Activated T-cell treated with anti-CD3 and anti-CD28 coated beads, Interleukin-2, amount 50 U/mL, for 24 hours (primary cell): ENCODE data around the gene NFIB.

Experiments used
- DNase-seq: peaks from one replicate; pipeline ENCODE4 v3.0.0-alpha.2; 2020
- H3K27ac Mint-ChIP-seq: 2 replicates; pipeline ENCODE4 v1.8.0; 2020; ENCODE audit warnings: mild to moderate bottlenecking, mixed read lengths
- H3K27me3 Mint-ChIP-seq: 2 replicates; pipeline ENCODE4 v1.8.0; 2020; ENCODE audit warnings: mixed read lengths
- H3K36me3 Mint-ChIP-seq: 2 replicates; pipeline ENCODE4 v1.8.0; 2020; ENCODE audit warnings: low read depth, mixed read lengths
- H3K4me1 Mint-ChIP-seq: 2 replicates; pipeline ENCODE4 v1.8.0; 2020; ENCODE audit warnings: low read depth, mixed read lengths
- H3K4me3 Mint-ChIP-seq: 2 replicates; pipeline ENCODE4 v1.8.0; 2020; ENCODE audit warnings: mild to moderate bottlenecking, moderate library complexity, mixed read lengths
- H3K9me3 Mint-ChIP-seq: 2 replicates; pipeline ENCODE4 v1.8.0; 2020; ENCODE audit warnings: mixed read lengths

The NFIB gene

GRCh38 chr9:14223081-14223480 lies 90.9 kb downstream of the NFIB start:
- no peaks in the 10 kb centered on the region for H3K36me3 Mint-ChIP-seq
- no peak overlapping the region for H3K27ac Mint-ChIP-seq
- H3K9me3 Mint-ChIP-seq: no peaks in the 10 kb centered on the region
- H3K4me1 Mint-ChIP-seq: no peaks in the 10 kb centered on the region
- peaks cover 3% of the 10 kb centered on the region for H3K27me3 Mint-ChIP-seq
- no peak overlapping the region for H3K4me3 Mint-ChIP-seq
- DNase-seq: no peak

DNA sequence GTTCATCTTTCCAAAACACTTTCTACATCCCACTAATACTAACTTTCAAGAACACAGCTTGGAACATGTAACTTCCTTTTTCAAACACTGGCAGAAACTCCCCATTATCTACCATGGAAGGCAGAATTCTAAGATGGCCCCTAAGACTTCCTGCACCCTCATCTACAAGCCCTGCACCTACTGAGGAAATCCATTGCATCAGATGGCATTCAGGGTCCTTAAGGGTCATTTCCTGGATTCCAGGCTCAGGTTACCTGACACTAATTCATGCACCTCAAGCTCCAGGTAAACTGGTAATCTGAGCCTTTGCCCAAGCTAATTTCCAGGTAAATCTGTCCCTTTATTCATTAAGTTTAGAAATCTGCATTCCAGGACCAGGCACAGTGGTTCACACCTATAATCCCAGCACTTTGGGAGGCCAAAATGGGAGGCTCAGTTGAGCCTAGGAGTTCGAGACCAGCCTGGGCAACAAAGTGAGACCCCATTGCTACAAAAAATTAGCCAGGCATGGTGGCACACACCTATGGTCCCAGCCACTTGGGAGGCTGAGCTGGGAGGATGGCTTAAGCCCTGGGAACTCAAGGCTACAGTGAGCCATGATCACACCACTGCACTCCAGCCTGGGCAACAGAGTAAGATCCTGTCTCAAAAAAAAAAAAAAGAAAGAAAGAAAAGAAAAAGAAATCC lies 91.6 kb downstream of the NFIB start:
- no peak overlapping the region for H3K4me3 Mint-ChIP-seq
- H3K27me3 Mint-ChIP-seq: peaks cover 3% of the 10 kb centered on the region
- H3K9me3 Mint-ChIP-seq: no peaks in the 10 kb centered on the region
- no peaks in the 10 kb centered on the region for H3K4me1 Mint-ChIP-seq
- no peak overlapping the region for H3K27ac Mint-ChIP-seq
- no peaks in the 10 kb centered on the region for H3K36me3 Mint-ChIP-seq
- DNase-seq: no peak

GRCh38 chr9:14221558-14221957 lies 92.4 kb downstream of the NFIB start:
- Mint-ChIP-seq H3K27me3 (peaks cover 3% of the 10 kb centered on the region), H3K4me1 (no peaks in the 10 kb centered on the region), H3K9me3 (no peaks in the 10 kb centered on the region), H3K36me3 (no peaks in the 10 kb centered on the region), H3K4me3 (no peak overlapping the region), H3K27ac (no peak overlapping the region)
- DNase-seq: no peak

DNA sequence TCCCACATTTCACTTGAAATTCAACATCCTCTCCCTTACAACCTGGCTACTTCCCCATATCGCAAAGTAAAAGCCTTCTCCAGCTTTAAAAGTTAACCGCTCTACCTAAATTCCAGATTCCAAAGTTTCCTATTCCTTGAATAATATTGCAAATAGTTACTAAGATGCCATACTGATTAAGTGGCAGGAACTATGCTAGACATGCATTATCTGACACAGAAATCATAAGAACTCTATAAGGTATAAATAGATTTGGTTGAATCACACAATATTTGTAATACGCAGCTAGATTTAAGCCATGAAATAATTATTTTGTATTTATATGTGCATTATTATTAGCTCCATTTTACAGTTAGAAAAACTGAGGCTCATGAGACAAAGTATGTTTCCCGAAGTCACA lies 92.8 kb downstream of the NFIB start:
- no peaks in the 10 kb centered on the region for H3K36me3 Mint-ChIP-seq
- no peaks in the 10 kb centered on the region for H3K9me3 Mint-ChIP-seq
- peaks cover 3% of the 10 kb centered on the region for H3K27me3 Mint-ChIP-seq
- no peak overlapping the region for H3K27ac Mint-ChIP-seq
- H3K4me3 Mint-ChIP-seq: no peak overlapping the region
- H3K4me1 Mint-ChIP-seq: no peaks in the 10 kb centered on the region
- no peak for DNase-seq

GRCh38 chr9:14220256-14220655 lies 93.7 kb downstream of the NFIB start:
- no peak for DNase-seq
- no peaks in the 10 kb centered on the region for H3K4me1 Mint-ChIP-seq
- H3K4me3 Mint-ChIP-seq: no peak overlapping the region
- peaks cover 3% of the 10 kb centered on the region for H3K27me3 Mint-ChIP-seq
- no peaks in the 10 kb centered on the region for H3K36me3 Mint-ChIP-seq
- H3K27ac Mint-ChIP-seq: no peak overlapping the region
- no peaks in the 10 kb centered on the region for H3K9me3 Mint-ChIP-seq

- Mint-ChIP-seq H3K9me3 (no peaks in the 10 kb centered on the region), H3K27me3 (peaks cover 3% of the 10 kb centered on the region), H3K27ac (no peak overlapping the region), H3K4me3 (no peak overlapping the region), H3K4me1 (no peaks in the 10 kb centered on the region), H3K36me3 (no peaks in the 10 kb centered on the region)
- no peak for DNase-seq
These were observed 94.1 kb downstream of the NFIB start for GRCh38 chr9:14219850-14220249.

DNA sequence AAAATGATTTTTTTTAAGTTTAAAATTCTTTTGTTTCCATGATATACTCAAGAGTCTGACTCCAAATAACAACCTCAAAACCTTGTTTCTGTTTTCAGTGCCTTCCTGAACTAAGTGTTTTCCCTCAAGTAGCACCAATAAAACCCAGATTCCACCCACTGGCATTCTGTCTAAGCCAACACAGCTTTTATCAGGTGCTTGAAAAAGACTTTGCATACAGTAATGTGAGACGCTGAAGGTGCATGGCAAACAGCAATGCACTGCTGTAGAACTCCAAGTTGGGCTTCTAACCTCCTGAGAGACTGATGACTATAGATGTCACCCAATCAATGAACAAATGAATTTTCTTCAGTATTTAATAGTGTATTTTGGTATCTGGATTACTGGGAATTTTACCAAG lies 95.7 kb downstream of the NFIB start:
- no peaks in the 10 kb centered on the region for H3K9me3 Mint-ChIP-seq
- no peak overlapping the region for H3K4me3 Mint-ChIP-seq
- H3K4me1 Mint-ChIP-seq: no peaks in the 10 kb centered on the region
- H3K27ac Mint-ChIP-seq: no peak overlapping the region
- H3K27me3 Mint-ChIP-seq: peaks cover 8% of the 10 kb centered on the region
- DNase-seq: no peak
- H3K36me3 Mint-ChIP-seq: no peaks in the 10 kb centered on the region

DNA sequence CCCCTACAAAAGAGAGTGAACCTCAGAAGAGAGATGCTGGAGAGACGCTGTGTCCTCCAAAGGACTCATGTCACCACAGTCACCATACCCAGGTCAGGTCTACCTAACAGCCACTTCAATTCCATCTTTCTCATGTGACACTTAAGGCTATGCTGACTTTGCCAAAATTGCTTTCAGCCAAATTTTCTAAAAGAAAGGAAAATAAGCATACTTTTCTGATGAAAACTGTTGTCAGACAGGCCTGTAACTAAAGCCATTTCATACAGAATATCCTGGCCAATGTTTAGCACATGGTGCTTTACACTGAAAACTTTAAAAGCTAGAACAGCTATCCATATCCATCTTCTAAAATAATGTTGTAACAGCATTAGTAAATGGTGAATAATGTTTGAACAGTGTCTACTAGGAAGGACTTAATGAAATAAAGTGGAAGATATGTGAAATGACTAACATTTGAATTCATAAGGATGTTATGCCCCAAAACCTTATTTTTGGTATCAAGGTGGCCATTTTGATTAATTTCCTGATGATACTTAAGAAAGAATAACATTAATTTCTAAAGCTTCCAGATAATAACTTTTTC lies 97.2 kb downstream of the NFIB start:
- Mint-ChIP-seq H3K27me3 (peaks cover 8% of the 10 kb centered on the region), H3K9me3 (no peaks in the 10 kb centered on the region), H3K4me1 (peaks cover 3% of the 10 kb centered on the region), H3K36me3 (no peaks in the 10 kb centered on the region), H3K27ac (no peak overlapping the region), H3K4me3 (no peak overlapping the region)
- no peak for DNase-seq

DNA sequence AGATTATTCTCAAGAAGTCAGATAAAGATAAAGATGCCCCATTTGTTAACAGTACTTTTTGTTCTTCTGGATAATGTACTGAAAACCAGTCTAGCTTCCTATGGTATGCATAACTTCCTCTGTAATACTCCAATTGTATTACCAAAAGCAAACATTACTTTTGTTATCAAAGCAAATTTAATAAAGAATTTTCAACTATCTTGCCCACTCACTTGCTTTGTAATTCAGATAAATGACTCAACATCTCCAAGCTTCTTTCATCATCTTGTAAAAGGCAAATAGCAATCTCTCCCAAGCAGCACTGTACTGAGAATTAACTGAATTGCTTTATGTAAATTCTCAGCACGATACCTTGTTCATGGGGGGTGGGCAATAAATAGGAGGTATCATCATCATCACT lies 98.3 kb downstream of the NFIB start:
- DNase-seq: no peak
- Mint-ChIP-seq H3K36me3 (no peaks in the 10 kb centered on the region), H3K4me1 (peaks cover 3% of the 10 kb centered on the region), H3K27ac (no peak overlapping the region), H3K4me3 (no peak overlapping the region), H3K9me3 (no peaks in the 10 kb centered on the region), H3K27me3 (peaks cover 8% of the 10 kb centered on the region)

DNA sequence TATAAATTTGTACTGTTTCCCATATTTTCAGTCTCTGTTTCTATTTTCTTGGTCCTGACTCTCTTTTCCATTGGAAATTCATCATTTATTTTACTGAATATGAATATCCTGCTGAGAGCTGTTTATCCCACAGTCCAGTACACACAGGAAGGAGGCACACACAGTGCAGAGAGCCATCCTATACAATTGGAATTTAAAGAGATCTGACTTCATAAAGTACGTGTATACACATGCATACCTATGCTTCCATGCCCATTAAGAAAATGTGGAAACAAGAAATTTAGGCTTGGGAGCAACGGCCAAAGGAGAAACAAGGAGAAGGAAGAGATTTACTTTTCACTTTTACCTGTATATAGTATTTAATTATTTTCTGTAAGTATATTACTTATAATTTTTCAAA lies 99.2 kb downstream of the NFIB start:
- H3K27me3 Mint-ChIP-seq: peaks cover 8% of the 10 kb centered on the region
- no peaks in the 10 kb centered on the region for H3K9me3 Mint-ChIP-seq
- no peak for DNase-seq

DNA sequence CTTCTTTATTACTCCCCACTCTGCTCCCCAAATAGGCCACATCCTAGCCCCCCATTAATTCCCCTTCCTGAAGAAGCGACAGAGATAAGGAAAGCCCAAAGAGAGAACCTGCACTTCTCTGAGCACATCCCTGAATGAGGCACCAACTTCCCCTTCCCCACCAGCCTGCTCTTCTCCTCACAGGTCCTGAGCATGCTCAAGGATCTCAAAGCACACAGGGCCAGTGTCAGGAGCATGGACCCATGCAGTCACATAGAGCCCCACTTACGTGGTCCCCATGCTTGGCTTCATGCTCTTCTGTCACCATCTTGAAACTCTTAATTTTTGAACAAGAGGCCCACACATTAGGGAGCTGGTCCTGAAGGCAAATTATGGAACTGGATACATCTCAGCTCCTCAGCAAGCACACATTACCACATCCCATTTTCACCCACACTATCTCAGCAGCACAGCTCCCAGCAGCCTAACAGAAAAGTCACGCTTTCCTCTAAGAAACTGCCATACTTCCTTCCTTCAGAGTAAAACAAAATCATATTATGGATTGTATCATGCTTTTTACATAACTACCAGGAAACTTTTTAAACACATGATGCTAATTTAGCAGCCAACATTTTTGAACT lies 99.8 kb downstream of the NFIB start:
- Mint-ChIP-seq H3K27me3 (peaks cover 8% of the 10 kb centered on the region), H3K4me1 (peaks cover 3% of the 10 kb centered on the region), H3K27ac (no peak overlapping the region), H3K9me3 (no peaks in the 10 kb centered on the region), H3K36me3 (no peaks in the 10 kb centered on the region), H3K4me3 (no peak overlapping the region)
- DNase-seq: no peak

More for the DNA sequence above, 99.2 kb downstream of the NFIB start:
- no peak overlapping the region for H3K4me3 Mint-ChIP-seq
- H3K27ac Mint-ChIP-seq: no peak overlapping the region
- no peaks in the 10 kb centered on the region for H3K36me3 Mint-ChIP-seq
- H3K4me1 Mint-ChIP-seq: peaks cover 3% of the 10 kb centered on the region

DNA sequence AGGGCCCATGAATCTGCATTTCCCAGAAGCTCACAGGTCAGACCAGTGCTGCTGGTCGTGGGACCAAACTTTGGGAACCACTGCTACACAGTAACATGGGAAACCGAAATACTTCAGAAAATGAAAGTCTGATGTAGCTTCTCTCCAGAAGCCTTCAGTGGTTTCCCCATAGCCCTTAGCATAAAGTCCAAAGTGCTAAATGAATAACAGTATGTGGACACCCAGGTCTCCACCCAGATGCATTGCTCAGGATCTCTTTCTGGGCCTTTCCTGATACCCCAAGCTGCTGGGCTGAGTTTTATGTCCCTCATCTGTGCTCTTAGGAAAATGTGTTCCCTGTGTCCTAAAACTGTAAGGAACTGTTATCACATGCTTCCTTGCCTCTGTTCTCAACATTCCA lies 100.4 kb downstream of the NFIB start:
- H3K4me3 Mint-ChIP-seq: no peak overlapping the region
- no peaks in the 10 kb centered on the region for H3K36me3 Mint-ChIP-seq
- H3K27me3 Mint-ChIP-seq: peaks cover 6% of the 10 kb centered on the region
- H3K9me3 Mint-ChIP-seq: no peaks in the 10 kb centered on the region
- DNase-seq: no peak
- peaks cover 3% of the 10 kb centered on the region for H3K4me1 Mint-ChIP-seq
- H3K27ac Mint-ChIP-seq: no peak overlapping the region

- no peak for DNase-seq
- no peaks in the 10 kb centered on the region for H3K36me3 Mint-ChIP-seq
- peaks cover 3% of the 10 kb centered on the region for H3K4me1 Mint-ChIP-seq
- H3K27ac Mint-ChIP-seq: no peak overlapping the region
- H3K4me3 Mint-ChIP-seq: no peak overlapping the region
- H3K27me3 Mint-ChIP-seq: peaks cover 6% of the 10 kb centered on the region
- no peaks in the 10 kb centered on the region for H3K9me3 Mint-ChIP-seq
These were observed 101.1 kb downstream of the NFIB start for GRCh38 chr9:14212697-14213420.

GRCh38 chr9:14212077-14212476 lies 101.9 kb downstream of the NFIB start:
- no peaks in the 10 kb centered on the region for H3K36me3 Mint-ChIP-seq
- peaks cover 9% of the 10 kb centered on the region for H3K27me3 Mint-ChIP-seq
- H3K4me1 Mint-ChIP-seq: peaks cover 3% of the 10 kb centered on the region
- H3K27ac Mint-ChIP-seq: no peak overlapping the region
- no peak for DNase-seq
- no peak overlapping the region for H3K4me3 Mint-ChIP-seq
- no peaks in the 10 kb centered on the region for H3K9me3 Mint-ChIP-seq

GRCh38 chr9:14211564-14211963 lies 102.4 kb downstream of the NFIB start:
- H3K4me1 Mint-ChIP-seq: peaks cover 3% of the 10 kb centered on the region
- no peak overlapping the region for H3K27ac Mint-ChIP-seq

More at GRCh38 chr9:14211564-14211963, 102.4 kb downstream of the NFIB start:
- Mint-ChIP-seq H3K27me3 (peaks cover 9% of the 10 kb centered on the region), H3K36me3 (no peaks in the 10 kb centered on the region), H3K4me3 (no peak overlapping the region), H3K9me3 (no peaks in the 10 kb centered on the region)
- DNase-seq: no peak
